ENCODE measurements around the gene TTC23L. TPM values are rescaled to one million over a fixed set of nuclear protein-coding genes. Genes with fewer than 3 reads are reported as not detected.

Gene TTC23L
- total RNA-seq, 3 donors from 2014 or later: 1.3 to 2.0 TPM; not detected in 1

DNA sequence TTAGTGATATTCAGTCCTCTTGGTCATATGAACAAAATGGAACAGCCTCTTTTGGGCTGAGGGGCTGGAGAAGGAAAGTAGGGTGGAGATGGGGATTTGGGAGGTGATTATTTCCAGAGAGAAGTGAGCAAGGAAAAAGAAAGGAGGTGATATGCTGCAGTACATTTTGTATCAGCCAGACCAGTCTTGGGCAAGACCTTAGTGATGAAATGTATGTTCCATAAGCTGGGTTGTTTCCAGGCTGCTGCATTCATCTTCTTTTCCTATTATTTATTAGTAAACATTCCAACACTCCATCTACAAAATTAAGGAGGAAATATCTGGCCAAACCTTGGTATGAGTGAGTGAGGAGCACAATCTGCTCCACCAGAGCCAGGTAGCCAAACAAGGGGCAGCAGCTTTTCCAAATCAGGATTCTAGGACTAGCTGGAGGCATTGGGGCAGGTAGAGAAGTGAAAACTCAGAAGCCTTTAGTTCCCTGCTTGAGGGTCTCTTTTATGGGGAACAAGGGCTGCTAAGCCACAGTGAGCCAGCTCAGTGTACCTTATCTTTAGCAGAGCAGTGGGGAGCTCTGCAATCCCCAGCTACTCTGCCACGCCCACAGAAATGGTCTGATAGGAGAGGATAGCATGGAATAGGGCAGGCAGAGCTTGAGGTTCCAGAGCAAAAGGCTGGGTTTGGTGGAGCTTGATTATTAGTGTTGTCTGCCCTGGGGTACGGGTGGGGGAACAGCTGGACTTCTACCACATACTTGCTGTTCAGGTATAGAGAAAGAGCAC, 56.9 kb downstream of the TTC23L start:
- Histone ChIP-seq H3K9me3 (no peaks in the 10 kb centered on the region), H3K4me3 (no peak overlapping the region), H3K4me1 (no peaks in the 10 kb centered on the region), H3K36me3 (no peaks in the 10 kb centered on the region), H3K27me3 (no peaks in the 10 kb centered on the region), H3K27ac (no peak overlapping the region)
- intact Hi-C loops (cut with DNase I; ENCODE audit: low total_unique reads): loop anchor here (10.0 kb wide), 1 partner anchor 411 kb away; no protein-coding TSS in a partner anchor
- DNase-seq (ENCODE audit: low spot score in 2 of 2): no peak
- TF ChIP-seq POLR2A (IDR thresholded peaks at IDR 0.05): no peak
- no peak for TF ChIP-seq POLR2AphosphoS5 (IDR thresholded peaks at IDR 0.05)
- TF ChIP-seq, protein P1, sequence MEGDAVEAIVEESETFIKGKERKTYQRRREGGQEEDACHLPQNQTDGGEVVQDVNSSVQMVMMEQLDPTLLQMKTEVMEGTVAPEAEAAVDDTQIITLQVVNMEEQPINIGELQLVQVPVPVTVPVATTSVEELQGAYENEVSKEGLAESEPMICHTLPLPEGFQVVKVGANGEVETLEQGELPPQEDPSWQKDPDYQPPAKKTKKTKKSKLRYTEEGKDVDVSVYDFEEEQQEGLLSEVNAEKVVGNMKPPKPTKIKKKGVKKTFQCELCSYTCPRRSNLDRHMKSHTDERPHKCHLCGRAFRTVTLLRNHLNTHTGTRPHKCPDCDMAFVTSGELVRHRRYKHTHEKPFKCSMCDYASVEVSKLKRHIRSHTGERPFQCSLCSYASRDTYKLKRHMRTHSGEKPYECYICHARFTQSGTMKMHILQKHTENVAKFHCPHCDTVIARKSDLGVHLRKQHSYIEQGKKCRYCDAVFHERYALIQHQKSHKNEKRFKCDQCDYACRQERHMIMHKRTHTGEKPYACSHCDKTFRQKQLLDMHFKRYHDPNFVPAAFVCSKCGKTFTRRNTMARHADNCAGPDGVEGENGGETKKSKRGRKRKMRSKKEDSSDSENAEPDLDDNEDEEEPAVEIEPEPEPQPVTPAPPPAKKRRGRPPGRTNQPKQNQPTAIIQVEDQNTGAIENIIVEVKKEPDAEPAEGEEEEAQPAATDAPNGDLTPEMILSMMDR (IDR thresholded peaks at IDR 0.05): no peak

DNA sequence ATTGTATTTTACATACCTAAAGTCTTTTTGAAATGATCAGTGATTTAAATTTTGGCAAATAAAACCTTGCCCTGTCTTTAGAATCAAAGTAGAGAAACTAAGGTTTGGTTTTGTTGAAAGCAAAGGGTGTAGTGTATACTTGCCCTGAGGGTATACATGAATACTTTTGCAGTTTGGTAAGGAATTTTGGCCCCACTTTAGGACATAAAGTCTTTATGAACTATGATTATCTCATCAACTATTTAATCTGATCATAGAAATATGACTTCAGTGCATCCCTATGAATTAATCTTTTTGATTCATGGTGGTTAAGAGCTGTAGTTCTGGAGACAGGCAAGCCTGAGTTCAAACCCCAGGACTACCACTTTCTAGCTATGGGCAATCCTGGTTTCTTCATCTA, 58.7 kb downstream of the TTC23L start:
- no peaks in the 10 kb centered on the region for H3K27me3 ChIP-seq
- no peaks in the 10 kb centered on the region for H3K9me3 ChIP-seq
- H3K4me3 ChIP-seq: no peak overlapping the region
- TF ChIP-seq POLR2AphosphoS5 (IDR thresholded peaks at IDR 0.05) (no peak), POLR2A (IDR thresholded peaks at IDR 0.05) (no peak)
- TF ChIP-seq, protein P1 (IDR thresholded peaks at IDR 0.05): no peak
- H3K4me1 ChIP-seq: no peaks in the 10 kb centered on the region
- DNase-seq (ENCODE audit: low spot score in 2 of 2): no peak
- H3K36me3 ChIP-seq: no peaks in the 10 kb centered on the region
- intact Hi-C loops (cut with DNase I; ENCODE audit: low total_unique reads): loop anchor here (10.0 kb wide), 1 partner anchor 413 kb away; no protein-coding TSS in a partner anchor
- H3K27ac ChIP-seq: no peak overlapping the region

GRCh38 chr5:34898258-34898895, 59.4 kb downstream of the TTC23L start:
- DNase-seq (ENCODE audit: low spot score in 2 of 2): peak; percentile 40 to 62

GRCh38 chr5:34899066-34899465, 60.1 kb downstream of the TTC23L start:
- H3K4me1 ChIP-seq: no peaks in the 10 kb centered on the region
- no peak overlapping the region for H3K4me3 ChIP-seq
- no peaks in the 10 kb centered on the region for H3K9me3 ChIP-seq
- H3K36me3 ChIP-seq: no peaks in the 10 kb centered on the region
- no peak for TF ChIP-seq POLR2A (IDR thresholded peaks at IDR 0.05)
- no peak for TF ChIP-seq POLR2AphosphoS5 (IDR thresholded peaks at IDR 0.05)
- TF ChIP-seq, protein P1 (IDR thresholded peaks at IDR 0.05): no peak
- no peaks in the 10 kb centered on the region for H3K27me3 ChIP-seq
- intact Hi-C loops (cut with DNase I; ENCODE audit: low total_unique reads): loop anchor here (10.0 kb wide), 1 partner anchor 414 kb away; no protein-coding TSS in a partner anchor
- no peak for DNase-seq (ENCODE audit: low spot score in 2 of 2)
- H3K27ac ChIP-seq: no peak overlapping the region

More at GRCh38 chr5:34898258-34898895, 59.4 kb downstream of the TTC23L start:
- TF ChIP-seq POLR2AphosphoS5 (IDR thresholded peaks at IDR 0.05): no peak
- TF ChIP-seq, protein P1 (IDR thresholded peaks at IDR 0.05): peak; percentile 74 to 86 (median 75)
- intact Hi-C loops (cut with DNase I; ENCODE audit: low total_unique reads): loop anchor here (10.0 kb wide), 1 partner anchor 414 kb away; no protein-coding TSS in a partner anchor
- Histone ChIP-seq H3K9me3 (no peaks in the 10 kb centered on the region), H3K27ac (no peak overlapping the region), H3K4me1 (no peaks in the 10 kb centered on the region), H3K4me3 (no peak overlapping the region), H3K36me3 (no peaks in the 10 kb centered on the region), H3K27me3 (no peaks in the 10 kb centered on the region)

- H3K9me3 ChIP-seq: no peaks in the 10 kb centered on the region
- H3K4me3 ChIP-seq: no peak overlapping the region
- no peaks in the 10 kb centered on the region for H3K4me1 ChIP-seq
- no peak for DNase-seq (ENCODE audit: low spot score in 2 of 2)
- TF ChIP-seq, protein P1 (IDR thresholded peaks at IDR 0.05): no peak
- TF ChIP-seq POLR2AphosphoS5 (IDR thresholded peaks at IDR 0.05) (no peak), POLR2A (IDR thresholded peaks at IDR 0.05) (no peak)
- intact Hi-C loops (cut with DNase I; ENCODE audit: low total_unique reads): no loop called here
- H3K27me3 ChIP-seq: no peaks in the 10 kb centered on the region
- H3K27ac ChIP-seq: no peak overlapping the region
- H3K36me3 ChIP-seq: no peaks in the 10 kb centered on the region
Observed at GRCh38 chr5:34900652-34901051, 61.7 kb downstream of the TTC23L start.
